ENCODE measurements around the gene MUC13.

Gene MUC13

DNA sequence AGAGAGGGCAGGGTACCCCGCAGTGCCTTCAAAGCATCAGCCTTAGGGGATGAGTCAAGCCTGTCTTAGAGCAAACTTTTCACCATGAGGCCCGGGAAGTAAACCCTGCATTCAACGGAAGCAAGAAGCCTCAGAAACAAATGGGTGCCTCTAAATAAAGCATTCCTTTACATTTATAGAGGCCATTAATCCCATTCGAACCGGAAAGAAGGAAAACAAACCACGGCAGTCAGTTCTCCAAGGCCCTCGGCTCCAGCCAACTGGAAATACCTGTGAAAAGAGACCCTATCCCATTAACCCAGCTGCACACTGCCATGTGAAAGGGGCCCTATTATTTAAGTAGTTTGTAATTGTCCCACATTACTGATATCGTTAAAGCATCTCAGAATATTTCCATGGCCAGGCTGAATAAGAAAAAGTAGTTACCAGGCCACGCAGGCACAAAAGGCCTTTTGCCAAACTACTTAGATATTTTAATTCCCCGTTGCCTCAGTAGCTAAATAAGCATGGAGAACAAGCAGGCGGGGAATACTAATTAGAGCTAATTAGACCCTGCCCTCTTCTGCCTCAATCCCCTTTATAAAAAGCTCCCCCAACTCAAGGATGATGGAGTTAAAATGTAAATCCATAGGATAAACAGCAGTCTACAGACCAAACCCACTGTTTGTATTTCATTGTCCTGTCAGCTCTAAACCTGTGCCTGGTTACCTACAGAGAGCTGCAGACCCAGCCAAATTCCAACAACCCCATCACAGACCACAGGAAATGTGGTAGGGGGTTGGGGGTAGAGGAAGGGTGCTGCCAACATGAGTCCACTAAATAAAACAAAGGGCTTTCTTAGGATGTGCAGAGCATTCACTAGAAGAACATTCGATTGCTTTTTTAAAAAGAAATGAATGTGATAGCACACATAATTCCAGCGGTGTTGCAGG lies 51.5 kb downstream of the MUC13 start:
- TF ChIP-seq GATA3 (IDR thresholded peaks at IDR 0.05; ENCODE audit: low read depth, low read length) (no peak), GATA2 (IDR thresholded peaks at IDR 0.05; ENCODE audit: low read depth, low read length) (no peak)

DNA sequence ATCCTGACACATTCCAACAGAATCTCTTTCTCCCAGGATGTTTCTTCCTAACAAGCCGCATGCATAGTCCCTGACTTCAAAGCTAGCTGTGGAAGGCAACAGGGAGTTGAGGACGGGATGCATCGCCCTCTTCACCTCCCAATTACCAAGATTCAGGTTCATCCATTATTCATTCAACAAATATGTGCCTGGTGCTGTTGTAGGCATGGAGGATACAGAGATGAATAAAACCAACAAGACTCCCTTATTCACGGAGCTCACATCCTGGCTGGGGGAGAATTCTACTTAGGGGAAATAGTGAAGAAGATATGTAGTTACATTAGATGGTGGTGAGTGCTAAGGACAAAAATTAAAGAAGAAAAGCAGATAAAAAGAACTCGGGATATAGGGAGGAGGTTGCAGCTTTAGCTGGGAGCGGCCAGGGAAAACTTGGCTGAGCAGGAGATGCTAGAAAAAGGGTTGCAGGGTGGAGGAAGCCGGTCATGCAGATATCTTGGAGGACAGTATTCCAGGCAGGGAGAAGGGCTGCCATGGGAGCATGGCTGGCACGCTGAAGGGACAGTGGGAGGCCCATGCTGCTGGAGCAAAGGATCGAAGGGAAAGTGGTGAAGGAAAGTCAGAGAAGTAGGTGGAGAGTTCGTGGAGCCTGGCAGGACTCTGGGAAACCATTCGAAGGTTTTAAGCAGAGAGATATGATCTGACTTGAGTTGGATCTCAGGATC lies 52.4 kb downstream of the MUC13 start:
- no peak for TF ChIP-seq GATA2 (IDR thresholded peaks at IDR 0.05; ENCODE audit: low read depth, low read length)
- no peak for TF ChIP-seq GATA3 (IDR thresholded peaks at IDR 0.05; ENCODE audit: low read depth, low read length)

DNA sequence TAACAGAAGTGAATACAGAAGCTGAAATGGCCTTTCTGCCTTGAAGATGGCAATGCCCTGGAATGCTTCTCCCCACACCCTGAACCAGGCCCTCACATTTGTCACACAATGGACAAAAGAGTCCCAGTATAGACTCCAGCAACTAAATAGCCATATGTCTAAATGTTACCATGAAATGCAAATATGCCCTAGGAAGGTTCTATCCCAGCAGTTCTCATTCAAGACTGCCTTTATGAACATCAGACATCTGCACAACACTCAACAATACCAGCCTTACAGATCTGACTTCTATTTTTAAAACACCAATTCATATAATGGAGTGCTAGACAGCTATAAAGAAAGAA lies 55.2 kb downstream of the MUC13 start:
- no peak for TF ChIP-seq GATA2 (IDR thresholded peaks at IDR 0.05; ENCODE audit: low read depth, low read length)
- TF ChIP-seq GATA3 (IDR thresholded peaks at IDR 0.05; ENCODE audit: low read depth, low read length) = no peak

DNA sequence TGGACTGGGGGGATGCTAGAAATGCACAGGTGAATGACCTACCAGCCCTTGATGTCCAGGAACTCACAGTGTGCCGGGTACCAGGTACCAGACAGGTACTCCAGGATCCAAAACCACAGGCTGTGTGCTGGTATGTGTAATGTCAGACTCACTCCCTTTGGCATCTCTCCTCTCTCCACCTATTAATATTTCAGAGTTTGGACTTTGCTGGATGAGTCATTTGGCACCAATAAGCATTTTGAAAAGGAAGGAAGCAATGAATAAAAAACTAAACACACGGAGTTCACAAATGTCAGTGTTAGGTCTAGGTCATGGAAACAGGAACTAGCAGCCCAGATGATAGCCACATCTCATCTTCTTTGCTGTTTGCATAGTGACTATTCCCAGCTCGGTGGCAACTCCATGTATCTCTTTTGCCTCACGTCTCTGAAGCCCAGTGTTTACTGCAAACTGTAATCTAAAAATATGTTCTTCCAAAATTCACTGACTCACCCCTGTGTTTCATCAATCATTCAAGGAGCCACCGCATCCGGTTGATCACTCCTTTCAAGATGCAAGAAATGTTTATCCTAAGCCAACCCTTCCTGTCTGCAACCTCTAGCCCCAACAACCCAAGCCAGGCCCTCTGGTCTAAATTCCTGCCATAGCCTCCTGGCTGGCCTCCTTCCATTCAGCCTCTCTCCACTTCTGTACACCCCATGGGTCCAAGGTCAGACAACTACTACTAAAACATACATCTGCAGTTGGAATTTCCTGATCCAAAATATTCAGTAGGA lies 55.8 kb downstream of the MUC13 start:
- no peak for TF ChIP-seq GATA2 (IDR thresholded peaks at IDR 0.05; ENCODE audit: low read depth, low read length)
- TF ChIP-seq GATA3 (IDR thresholded peaks at IDR 0.05; ENCODE audit: low read depth, low read length) = no peak

DNA sequence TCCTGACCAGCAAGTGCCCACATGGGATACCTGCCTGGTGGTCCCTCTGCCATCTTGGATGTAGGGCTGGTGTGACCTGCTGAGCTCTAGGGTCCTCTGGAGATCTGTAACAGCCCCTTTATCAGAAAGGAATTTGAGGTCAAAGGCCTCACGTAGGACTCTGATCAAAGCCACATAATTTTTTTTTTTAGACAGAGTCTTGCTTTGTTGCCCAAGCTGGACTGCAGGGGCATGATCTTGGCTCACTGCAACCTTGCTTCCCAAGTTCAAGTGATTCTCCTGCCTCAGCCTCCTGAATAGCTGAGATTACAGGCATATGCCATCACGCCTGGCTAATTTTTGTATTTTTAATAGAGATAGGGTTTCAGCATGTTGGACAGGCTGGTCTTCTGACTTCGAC lies 56.9 kb downstream of the MUC13 start:
- TF ChIP-seq GATA2 (IDR thresholded peaks at IDR 0.05; ENCODE audit: low read depth, low read length) (no peak), GATA3 (IDR thresholded peaks at IDR 0.05; ENCODE audit: low read depth, low read length) (no peak)

DNA sequence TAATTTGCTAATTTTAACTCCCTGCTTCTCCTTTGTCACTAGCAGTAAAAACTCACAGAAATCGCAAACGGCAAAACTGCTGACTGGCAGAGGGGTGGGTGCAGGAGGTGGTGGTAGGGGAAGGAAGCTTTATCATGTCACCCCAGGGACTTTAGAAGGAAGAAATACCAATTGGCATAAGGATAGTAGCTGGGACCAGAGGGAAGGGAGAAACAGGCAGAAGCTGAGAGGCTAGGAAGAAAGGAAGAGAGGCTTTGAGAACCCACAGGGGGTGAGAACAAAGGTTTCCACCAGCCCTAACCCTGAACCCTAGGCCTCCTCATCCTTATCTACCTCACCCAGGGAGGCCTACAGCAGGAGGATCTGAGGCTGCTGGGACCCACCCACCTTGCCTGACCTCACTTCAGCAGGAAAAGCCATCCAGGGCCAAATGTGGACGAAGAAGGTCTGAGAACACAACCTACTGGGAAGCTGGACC lies 58.1 kb downstream of the MUC13 start:
- TF ChIP-seq GATA3 (IDR thresholded peaks at IDR 0.05; ENCODE audit: low read depth, low read length) = no peak
- TF ChIP-seq GATA2 (IDR thresholded peaks at IDR 0.05; ENCODE audit: low read depth, low read length) = no peak

DNA sequence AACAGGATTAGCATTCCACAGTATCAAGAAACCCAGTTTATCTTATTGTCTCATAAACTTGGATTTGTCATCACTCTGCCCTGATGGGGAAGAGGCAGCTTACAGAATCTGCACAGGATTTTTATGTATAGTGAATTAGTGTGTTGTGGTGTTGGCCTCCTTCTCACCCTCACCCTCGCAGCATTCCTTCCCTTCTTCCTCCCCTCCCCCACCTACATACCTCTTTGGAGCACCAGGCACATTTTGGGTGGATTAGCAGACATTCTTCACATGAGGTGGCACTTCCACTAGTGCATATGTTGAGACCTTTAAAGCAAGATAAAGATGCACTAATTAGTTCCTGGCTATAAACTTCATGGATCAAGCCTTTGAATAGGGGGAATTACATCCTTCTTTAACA lies 61.3 kb downstream of the MUC13 start:
- no peak for TF ChIP-seq GATA2 (IDR thresholded peaks at IDR 0.05; ENCODE audit: low read depth, low read length)
- TF ChIP-seq GATA3 (IDR thresholded peaks at IDR 0.05; ENCODE audit: low read depth, low read length) = no peak

DNA sequence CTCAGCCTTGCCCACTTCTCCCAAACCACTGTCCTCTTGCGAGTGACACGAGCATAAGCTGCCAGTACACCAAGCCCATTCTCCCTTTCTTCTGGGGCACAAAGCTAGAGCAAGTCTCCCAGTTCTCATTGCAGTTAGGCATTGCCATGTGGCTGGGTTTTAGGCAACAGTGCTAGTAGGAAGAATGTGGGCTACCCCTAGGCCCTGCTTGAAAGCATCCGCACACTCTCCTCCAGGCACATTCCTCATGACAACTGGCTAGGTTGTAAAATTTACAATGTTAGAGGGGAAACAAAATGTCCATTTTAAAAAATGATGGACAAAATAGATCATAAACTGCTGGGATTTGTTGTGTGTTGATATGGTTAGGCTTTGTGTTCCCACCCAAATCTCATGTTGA lies 67.0 kb downstream of the MUC13 start:
- TF ChIP-seq GATA2 (IDR thresholded peaks at IDR 0.05; ENCODE audit: low read depth, low read length) (no peak), GATA3 (IDR thresholded peaks at IDR 0.05; ENCODE audit: low read depth, low read length) (no peak)

DNA sequence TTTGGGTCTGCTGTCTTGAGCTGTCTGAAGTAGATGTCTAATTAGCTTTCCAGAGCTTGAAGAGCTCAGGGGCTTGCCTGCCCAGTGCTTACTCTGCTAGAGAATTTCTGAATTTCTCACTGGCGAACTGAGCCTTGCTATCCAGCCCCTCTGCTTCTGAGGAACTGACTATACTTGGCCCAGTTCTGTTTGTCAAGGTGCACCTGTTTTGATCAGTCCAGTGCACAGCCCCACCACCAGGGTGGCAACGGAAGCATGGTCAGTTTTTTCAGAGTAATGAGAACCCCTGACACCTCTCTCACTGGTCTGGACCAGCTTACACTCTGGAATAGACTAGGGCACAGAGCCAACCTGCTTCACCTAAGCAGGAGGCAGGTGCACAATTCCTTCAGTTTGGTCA lies 72.5 kb downstream of the MUC13 start:
- TF ChIP-seq GATA2 (IDR thresholded peaks at IDR 0.05; ENCODE audit: low read depth, low read length) (no peak), GATA3 (IDR thresholded peaks at IDR 0.05; ENCODE audit: low read depth, low read length) (no peak)

DNA sequence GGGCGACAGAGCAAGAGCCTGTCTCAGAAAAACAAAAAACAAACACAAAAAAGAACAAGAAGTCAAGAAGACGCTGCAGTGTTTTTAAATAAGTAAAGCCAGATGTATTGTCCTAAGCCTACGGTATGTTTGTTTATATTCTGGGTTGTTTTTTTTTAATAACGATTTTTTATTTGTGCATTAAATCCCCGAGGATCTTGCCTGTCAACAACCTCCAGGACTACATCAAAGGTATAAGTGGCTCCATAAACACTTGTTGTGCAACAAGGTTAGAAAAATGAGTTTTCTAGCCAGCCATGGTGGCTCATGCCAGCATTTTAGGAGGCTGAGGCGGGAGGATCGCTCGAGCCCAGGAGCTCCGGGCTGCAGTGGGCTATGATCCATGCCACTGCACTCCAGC lies 73.5 kb downstream of the MUC13 start:
- no peak for TF ChIP-seq GATA3 (IDR thresholded peaks at IDR 0.05; ENCODE audit: low read depth, low read length)
- no peak for TF ChIP-seq GATA2 (IDR thresholded peaks at IDR 0.05; ENCODE audit: low read depth, low read length)

DNA sequence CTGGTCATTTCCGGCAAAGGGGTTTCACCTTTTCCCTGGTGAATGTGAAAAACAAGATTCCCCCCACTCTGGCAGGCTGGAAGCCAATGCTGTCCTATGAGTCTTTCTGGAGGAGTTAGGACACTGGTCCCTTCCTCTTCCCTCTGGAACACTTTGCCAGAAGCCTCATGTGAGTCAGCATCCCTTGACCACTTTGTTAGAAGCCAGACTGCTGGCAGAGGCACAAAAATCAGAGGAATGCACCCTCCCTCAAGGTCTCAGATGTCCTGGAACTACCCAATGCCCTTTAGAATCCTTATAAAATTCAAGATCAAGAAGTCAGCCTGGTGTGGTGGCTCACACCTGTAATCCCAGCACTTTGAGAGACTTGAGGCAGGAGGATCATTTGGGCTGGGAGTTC lies 74.0 kb downstream of the MUC13 start:
- TF ChIP-seq GATA3 (IDR thresholded peaks at IDR 0.05; ENCODE audit: low read depth, low read length) (no peak), GATA2 (IDR thresholded peaks at IDR 0.05; ENCODE audit: low read depth, low read length) (no peak)

DNA sequence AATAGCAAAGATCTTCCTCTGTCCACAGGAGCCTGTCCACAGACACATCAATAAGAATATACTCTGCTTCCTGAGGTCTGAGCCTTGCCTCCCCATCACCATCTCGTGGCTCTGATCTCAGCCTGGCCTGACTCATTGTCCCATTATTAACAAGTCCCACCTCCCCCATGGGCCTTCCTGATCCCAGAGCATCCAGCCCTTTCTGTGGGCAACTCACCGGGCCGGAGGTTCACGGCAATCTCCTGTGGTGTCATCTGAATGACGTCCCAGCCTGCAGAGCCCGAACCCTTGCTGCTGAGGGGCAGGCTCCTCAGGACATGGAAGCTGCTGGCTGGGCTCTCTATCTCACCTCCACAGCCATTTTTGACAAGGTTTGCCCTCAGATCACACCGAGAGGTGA lies 75.5 kb downstream of the MUC13 start:
- no peak for TF ChIP-seq GATA2 (IDR thresholded peaks at IDR 0.05; ENCODE audit: low read depth, low read length)
- no peak for TF ChIP-seq GATA3 (IDR thresholded peaks at IDR 0.05; ENCODE audit: low read depth, low read length)

DNA sequence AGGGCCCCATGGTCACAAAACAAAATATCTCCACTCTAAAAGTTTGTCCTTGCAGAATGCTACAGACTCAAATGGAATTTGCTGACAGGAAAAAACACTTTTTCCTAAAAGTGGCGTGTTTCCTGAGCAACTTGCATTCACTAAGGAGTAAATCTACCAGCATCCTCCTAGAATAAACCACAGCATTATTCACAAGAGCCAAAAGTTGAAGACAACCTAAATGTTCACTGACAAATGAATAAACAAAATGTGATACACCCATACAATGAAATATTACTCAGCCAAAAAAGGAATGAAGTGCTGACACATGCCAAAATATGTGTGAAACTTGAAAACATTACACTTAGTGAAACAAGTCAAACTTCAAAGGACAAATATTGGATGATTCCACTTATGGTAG lies 76.3 kb downstream of the MUC13 start:
- no peak for TF ChIP-seq GATA3 (IDR thresholded peaks at IDR 0.05; ENCODE audit: low read depth, low read length)
- TF ChIP-seq GATA2 (IDR thresholded peaks at IDR 0.05; ENCODE audit: low read depth, low read length) = no peak

DNA sequence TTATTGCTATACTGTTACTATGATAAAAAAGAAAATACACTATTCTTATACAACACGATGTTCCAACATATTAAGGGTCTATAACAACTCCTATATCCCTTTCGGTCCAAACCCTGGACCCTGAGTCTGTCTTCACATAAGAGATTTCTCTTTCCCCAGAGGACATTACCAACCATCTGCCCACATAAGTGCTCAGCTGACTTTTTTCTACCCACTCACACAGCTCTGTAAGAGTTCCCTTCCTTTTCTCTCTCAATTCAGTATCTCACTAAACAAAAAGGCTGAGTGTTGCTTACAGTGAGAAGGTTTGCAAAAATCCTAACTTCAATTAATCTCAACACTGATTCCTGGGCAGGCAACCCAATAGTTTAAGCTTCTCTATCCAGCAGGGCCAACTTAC lies 77.9 kb downstream of the MUC13 start:
- TF ChIP-seq GATA3 (IDR thresholded peaks at IDR 0.05; ENCODE audit: low read depth, low read length) (no peak), GATA2 (IDR thresholded peaks at IDR 0.05; ENCODE audit: low read depth, low read length) (no peak)
